HG02798 (cell line): ENCODE measurements around the gene PGF.

ENCODE experiments used
- ATAC-seq: cut with Tn5 transposase; IDR thresholded peaks from one replicate; pipeline ENCODE4 v1.9.1; 2021; ENCODE audit warnings: mild to moderate bottlenecking; ENCODE audit not compliant: unreplicated experiment, poor library complexity

PGF gene

GRCh38 chr14:74924061-74924460 is 31.3 kb downstream of the PGF start:
- ATAC-seq, result no peak

- peak; percentile 97 for ATAC-seq
These were observed 32.5 kb downstream of the PGF start, which contains the start of gene RPS6KL1 for GRCh38 chr14:74922752-74923401. RPS6KL1 (minus strand) TSS chr14:74923260; CDS start chr14:74921541, 1,719 bp downstream.

DNA sequence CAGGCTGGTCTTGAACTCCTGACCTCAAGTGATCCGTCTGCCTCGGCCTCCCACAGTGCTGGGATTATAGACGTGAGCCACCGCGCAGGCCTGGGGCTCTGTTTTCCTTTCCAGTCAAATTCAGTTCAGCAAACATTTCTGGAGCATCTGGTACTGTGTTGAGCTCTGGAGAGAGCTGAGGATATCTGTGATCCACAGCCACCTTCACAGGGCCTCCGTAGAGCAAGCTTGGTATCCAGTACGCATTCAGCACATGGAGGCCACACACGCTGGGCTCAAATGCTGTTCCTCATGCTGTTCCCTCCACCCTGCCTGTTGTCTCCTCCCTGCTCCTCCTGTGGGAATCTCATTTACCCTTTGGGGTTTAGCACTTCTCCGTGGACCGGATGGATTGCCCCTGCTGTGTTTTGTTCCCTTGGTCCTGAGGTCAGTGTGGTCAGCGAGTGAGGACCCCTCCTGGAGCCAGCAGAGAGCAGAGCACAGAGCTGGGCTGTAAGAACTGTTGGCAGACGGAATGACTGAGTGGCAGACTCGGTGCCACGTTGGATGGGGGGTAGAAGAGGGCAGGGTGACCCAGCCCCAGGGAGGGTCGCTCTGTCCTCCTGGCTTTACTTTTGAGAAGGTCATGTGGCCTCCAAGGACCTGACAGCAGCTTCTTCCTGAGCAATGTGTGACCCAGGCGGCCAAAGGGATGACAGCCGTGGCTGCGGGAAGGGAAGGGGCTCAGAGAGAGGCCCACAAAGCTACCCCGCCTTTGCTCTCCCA is 33.2 kb downstream of the PGF start:
- no peak for ATAC-seq

DNA sequence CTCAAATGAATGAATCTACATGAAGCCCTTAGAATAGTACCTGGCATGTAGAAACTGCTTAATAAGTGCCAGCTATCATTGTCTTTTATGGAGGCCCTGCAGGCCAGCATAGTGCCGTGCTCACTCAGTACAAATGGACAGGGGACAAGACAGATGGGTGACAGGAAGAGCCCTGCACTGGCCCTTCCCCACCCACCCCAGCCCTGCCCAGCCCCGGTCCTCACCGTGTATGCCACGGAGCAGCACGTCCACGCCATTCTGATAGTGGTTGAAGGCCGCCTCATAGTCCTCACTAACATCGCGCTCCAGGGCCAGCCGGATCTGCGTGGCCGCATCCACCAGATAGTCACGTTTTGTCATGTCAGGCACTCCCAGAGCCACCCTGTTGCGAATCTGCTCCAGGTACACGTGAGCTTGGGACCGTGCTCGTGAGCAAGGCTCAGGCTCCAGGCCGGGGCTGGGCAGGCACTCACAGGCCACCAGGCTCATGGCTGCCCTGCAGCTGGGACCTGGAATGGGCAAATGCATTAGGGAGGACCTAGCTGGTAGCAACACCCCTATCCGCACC is 34.3 kb downstream of the PGF start:
- no peak for ATAC-seq

DNA sequence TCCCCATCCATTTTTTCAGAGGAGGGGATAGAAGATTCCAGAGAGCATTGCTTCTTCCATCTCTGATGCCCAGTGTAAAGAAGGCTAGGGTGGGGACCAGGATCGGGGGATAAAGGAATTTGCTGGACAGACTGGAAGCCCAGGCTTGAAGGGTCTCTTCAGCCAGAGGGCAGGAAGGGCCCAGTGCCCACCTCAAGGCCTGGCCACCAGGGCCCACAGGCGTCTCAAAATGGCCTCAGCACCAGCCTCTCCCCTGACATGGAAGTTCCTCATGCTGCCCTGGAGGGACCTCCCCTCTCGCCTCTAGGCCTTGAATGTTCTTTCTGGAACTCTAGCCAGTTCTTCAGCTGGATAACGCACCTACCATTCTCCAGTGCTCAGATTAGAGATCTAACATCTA is 35.1 kb downstream of the PGF start:
- no peak for ATAC-seq

DNA sequence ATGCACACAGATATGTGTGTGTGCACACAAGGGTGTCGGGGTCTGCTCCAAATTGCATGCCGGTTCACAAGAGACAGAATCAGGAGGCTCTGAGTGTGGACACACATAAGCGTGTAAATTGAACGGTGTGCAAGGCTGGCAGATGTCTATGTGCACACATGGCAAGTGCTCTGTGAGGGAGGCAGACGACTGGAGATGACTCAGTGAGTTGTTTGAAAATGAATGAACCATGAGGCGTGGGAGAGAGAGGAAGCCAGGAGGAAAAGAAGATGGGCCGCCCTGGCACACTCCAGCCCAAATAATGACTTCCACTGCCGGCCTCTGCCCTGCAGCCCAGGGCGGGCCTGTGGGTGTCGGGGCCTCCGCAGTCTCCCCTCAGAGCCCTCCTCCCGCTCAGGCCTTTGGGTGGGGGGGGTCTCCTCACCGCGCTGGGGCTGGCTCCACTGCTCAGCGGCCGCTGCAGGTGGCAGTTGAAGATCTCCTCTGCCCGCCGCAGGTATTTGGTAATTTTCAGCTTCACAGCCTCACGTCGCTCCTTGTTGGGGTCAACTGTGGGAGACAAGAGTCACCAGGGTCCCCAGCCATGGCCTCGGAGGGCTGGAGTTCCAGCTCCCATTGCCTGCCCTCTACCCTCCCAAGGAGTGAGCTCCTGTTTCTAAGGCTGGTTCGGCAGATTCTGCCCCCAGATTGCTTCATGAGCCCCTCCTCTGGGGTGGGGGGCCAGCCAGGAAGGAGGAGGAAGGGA is 35.8 kb downstream of the PGF start:
- ATAC-seq, result no peak

DNA sequence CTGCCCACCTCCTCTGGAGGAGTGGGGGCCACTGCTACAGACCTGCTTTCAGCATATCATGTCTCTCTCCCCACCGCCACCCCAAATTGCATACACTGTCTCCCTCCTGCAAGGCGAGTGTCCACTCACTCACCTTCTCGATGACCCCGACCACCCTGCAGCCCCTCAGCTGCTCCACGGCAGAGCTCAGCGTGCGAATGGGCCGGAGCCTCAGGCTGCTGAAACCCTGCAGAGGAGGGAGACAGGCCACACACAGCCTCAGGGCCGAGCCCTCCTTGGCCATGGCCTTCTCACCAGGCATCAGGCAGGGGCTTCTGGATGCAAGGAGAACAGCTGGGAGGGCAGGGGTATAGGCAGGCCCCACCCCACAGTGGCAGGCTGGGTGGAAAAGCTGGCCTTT is 37.0 kb downstream of the PGF start:
- ATAC-seq, result no peak

GRCh38 chr14:74917646-74918081 is 37.7 kb downstream of the PGF start:
- no peak for ATAC-seq

GRCh38 chr14:74917178-74917543 is 38.2 kb downstream of the PGF start:
- ATAC-seq, result no peak

GRCh38 chr14:74915826-74916225 is 39.6 kb downstream of the PGF start:
- no peak for ATAC-seq

GRCh38 chr14:74915426-74915825 is 40.0 kb downstream of the PGF start:
- ATAC-seq, result no peak

DNA sequence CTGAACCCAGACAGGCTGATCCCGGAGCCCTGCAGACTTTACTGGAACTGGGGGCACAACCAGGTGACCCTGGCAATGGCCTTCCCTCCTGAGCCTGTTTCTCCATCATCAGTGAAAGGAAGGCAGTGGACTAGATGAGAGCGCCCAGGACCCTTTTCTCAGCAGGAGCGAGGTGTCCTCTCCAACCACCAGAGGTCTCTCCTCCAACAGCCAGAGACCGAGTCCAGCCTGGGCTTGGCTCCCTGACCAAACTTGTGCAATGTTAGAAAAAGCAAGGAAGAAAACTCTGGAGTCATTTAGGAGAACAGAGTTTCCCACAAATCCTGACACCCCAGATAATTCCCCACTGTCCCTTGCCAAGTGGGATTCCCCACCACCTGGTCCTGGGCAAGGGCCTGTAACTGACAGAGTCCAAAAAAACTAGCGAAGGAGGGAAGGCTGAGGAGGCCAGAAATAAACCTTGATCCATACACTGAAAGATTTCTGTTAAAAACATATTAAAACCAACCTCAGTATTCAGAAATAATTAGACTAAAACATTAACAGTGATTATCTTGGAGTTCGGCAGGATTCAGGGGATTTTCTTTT is 41.3 kb downstream of the PGF start:
- ATAC-seq, result no peak

DNA sequence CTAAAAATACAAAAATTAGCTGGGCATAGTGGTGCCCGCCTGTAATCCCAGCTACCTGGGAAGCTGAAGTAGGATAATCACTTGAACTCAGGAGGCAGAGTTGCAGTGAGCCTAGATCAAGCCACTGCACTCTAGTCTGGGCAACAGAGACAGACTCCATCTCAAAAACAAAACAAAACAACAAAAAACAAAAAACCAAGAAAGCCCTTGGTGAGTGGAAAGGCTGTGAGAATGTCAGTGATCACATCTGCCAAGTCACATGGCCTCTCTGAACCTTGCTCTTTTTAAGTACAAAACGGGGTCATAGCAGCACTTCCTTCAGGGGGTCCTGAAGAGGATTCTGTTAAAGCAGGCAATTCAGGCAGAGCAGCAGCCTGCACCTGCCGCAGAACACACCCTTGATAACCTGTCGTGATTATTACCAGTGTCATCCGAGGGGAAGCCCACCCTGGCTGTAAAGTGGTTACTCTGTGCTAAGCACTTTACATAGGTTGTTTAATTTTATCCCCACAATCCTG is 41.9 kb downstream of the PGF start:
- ATAC-seq, result no peak

DNA sequence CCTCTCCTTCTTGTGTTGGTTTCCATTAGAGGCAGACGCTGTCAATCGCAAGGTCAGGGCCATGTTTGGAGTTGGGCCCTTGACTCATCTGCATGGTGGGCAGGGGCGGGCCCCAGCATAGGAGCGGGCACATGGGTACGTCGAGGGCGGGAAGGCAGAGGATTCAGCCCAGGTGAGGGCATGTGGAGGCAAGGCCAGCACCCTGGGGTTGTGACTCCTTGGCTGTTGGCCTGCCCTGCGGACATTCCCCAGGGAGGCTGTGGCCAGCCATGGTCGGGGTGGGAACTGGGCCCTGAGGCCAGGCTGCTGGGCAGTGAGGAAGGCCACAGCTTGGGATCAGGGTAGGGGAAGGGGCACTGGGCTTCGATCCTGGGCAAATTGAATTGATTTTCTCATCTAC is 42.6 kb downstream of the PGF start:
- no peak for ATAC-seq

GRCh38 chr14:74912111-74912510 is 43.3 kb downstream of the PGF start:
- ATAC-seq, result no peak

GRCh38 chr14:74911704-74912103 is 43.7 kb downstream of the PGF start:
- ATAC-seq, result no peak

DNA sequence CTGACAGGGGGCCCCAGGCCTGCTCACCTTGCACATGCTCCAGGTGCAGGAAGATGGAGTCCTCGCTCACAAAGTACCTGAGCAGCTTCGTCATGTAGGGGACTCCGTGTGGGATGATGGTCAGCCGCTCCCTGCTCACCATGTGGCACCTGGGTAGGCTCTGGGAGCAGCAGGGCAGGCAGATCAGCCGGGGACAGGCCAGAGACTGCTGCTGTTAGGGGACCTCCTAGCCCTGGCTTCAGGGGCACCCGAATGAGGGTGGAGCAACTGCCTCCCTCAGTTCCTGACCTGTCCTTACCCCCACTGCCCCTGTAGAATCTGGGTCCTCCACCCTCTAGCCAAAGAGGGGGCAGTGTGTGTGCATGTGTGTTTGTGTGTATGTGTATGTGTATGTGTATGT is 44.2 kb downstream of the PGF start:
- no peak for ATAC-seq

- no peak for ATAC-seq
These were observed 44.8 kb downstream of the PGF start for GRCh38 chr14:74910556-74910955.

GRCh38 chr14:74909911-74910310 is 45.5 kb downstream of the PGF start:
- ATAC-seq, result no peak

- ATAC-seq, result no peak
These were observed 45.9 kb downstream of the PGF start for GRCh38 chr14:74909501-74909900.
